Loucy (cell line): ENCODE data around the gene TPCN2.

ENCODE experiments used
- H2AFZ ChIP-seq: fragments of 200-600 bp; sonication (generic); 2 replicates; pipeline ENCODE4 v1.6.0; 2016; ENCODE audit warnings: antibody characterized with exemption, mild to moderate bottlenecking, low read length, moderate library complexity
- H3F3A ChIP-seq: fragments of 200-600 bp; 2 replicates; pipeline ENCODE4 v1.6.0; 2016; ENCODE audit warnings: antibody characterized with exemption, low read depth, mild to moderate bottlenecking
- H3K27me3 ChIP-seq: fragments of 200-600 bp; sonication (generic); 2 replicates; pipeline ENCODE4 v1.6.1; 2014; ENCODE audit warnings: low read length, mild to moderate bottlenecking; ENCODE audit not compliant: insufficient read depth, poor library complexity, severe bottlenecking
- H3K36me3 ChIP-seq: fragments of 200-600 bp; sonication (generic); 2 replicates; pipeline ENCODE4 v1.6.1; 2016; ENCODE audit warnings: low read length; ENCODE audit not compliant: insufficient read depth
- H3K4me1 ChIP-seq: fragments of 200-600 bp; sonication (generic); 2 replicates; pipeline ENCODE4 v1.5.1; 2014; ENCODE audit warnings: low read length, mild to moderate bottlenecking; ENCODE audit not compliant: insufficient read depth, poor library complexity, severe bottlenecking
- H3K4me2 ChIP-seq: fragments of 200-600 bp; sonication (generic); 2 replicates; pipeline ENCODE4 v1.6.0; 2014; ENCODE audit warnings: antibody characterized with exemption, low read length, low read depth, mild to moderate bottlenecking; ENCODE audit not compliant: poor library complexity, severe bottlenecking
- H3K4me3 ChIP-seq: fragments of 200-600 bp; sonication (generic); 2 replicates; pipeline ENCODE4 v1.5.1; 2014; ENCODE audit warnings: low read length, mild to moderate bottlenecking, mixed read lengths; ENCODE audit not compliant: poor library complexity, severe bottlenecking
- H3K79me2 ChIP-seq: fragments of 200-600 bp; sonication (generic); 2 replicates; pipeline ENCODE4 v1.6.1; 2014; ENCODE audit warnings: low read length; ENCODE audit not compliant: insufficient read depth
- H3K9ac ChIP-seq: fragments of 200-600 bp; sonication (generic); 2 replicates; pipeline ENCODE4 v1.6.0; 2014; ENCODE audit warnings: mild to moderate bottlenecking, low read depth, low read length, moderate library complexity; ENCODE audit not compliant: poor library complexity, severe bottlenecking
- H3K9me2 ChIP-seq: fragments of 200-600 bp; sonication (generic); replicated peaks from 2 replicates; pipeline ENCODE4 v1.6.1; 2016; ENCODE audit warnings: low read depth, low read length, mixed read lengths
- H3K9me3 ChIP-seq: fragments of 200-600 bp; sonication (generic); 2 replicates; pipeline ENCODE4 v1.6.1; 2014; ENCODE audit warnings: mild to moderate bottlenecking, antibody characterized with exemption, low read length, low read depth; ENCODE audit not compliant: insufficient read depth
- H4K20me1 ChIP-seq: fragments of 200-600 bp; sonication (generic); 2 replicates; pipeline ENCODE4 v1.6.0; 2014; ENCODE audit warnings: antibody characterized with exemption, low read length, mild to moderate bottlenecking; ENCODE audit not compliant: insufficient read depth, poor library complexity, severe bottlenecking
- EZH2phosphoT487 ChIP-seq: fragments of 200-600 bp; IDR thresholded peaks from 2 replicates; pipeline ENCODE4 v1.6.1; 2018; ENCODE audit warnings: antibody characterized with exemption, mild to moderate bottlenecking, moderate library complexity, borderline replicate concordance
- TF ChIP-seq, protein P1 (sequence below): fragments of 200-600 bp; sonication (generic); conservative IDR thresholded peaks from 2 replicates; pipeline ENCODE4 v1.5.1; 2014; ENCODE audit warnings: mild to moderate bottlenecking, antibody characterized with exemption, low read length

Gene TPCN2

DNA sequence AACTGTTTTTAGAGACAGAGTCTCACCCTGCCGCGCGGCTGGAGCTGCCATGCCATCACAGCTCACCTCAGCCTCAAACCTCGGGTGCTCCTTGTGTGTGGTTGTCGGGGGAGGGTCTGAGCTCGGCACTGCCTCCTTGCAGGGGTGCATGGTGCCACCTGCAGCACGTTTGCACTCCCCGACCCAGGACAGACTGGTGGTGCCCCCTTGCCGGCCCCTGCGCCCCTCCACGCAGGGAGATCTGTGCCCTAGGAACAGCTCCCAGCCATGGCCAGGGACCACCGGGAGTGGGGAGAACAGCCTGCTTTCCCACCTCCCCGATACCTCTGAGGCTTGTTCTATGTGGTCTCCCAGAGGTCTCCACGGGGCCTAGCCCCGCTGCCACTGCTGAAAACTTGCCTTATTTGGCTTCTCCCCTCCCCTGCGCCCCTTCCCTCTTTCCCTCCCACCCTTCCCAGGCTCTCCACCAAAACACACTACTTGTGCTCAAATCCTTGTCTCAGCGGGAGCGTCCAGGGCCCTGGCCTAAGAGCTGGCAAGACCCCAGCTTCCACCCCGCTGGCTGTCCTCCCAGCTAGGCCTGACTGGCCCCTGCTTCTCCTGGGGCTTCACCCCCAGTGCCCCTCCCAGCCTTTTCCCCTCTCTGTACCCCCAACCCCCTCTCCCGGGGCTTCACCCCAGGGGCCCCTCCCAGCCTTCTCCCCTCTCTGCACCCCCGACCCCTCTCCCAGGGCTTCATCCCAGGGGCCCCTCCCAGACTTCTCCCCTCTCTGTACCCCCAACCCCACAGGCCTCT lies 13.4 kb upstream of the TPCN2 start:
- H3K36me3 ChIP-seq, result no peaks in the 10 kb centered on the region
- no peaks in the 10 kb centered on the region for H4K20me1 ChIP-seq
- no peaks in the 10 kb centered on the region for H3K79me2 ChIP-seq
- H3K4me2 ChIP-seq, result no peak overlapping the region
- no peak for TF ChIP-seq EZH2phosphoT487
- TF ChIP-seq, protein P1, sequence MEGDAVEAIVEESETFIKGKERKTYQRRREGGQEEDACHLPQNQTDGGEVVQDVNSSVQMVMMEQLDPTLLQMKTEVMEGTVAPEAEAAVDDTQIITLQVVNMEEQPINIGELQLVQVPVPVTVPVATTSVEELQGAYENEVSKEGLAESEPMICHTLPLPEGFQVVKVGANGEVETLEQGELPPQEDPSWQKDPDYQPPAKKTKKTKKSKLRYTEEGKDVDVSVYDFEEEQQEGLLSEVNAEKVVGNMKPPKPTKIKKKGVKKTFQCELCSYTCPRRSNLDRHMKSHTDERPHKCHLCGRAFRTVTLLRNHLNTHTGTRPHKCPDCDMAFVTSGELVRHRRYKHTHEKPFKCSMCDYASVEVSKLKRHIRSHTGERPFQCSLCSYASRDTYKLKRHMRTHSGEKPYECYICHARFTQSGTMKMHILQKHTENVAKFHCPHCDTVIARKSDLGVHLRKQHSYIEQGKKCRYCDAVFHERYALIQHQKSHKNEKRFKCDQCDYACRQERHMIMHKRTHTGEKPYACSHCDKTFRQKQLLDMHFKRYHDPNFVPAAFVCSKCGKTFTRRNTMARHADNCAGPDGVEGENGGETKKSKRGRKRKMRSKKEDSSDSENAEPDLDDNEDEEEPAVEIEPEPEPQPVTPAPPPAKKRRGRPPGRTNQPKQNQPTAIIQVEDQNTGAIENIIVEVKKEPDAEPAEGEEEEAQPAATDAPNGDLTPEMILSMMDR, result no peak
- no peaks in the 10 kb centered on the region for H3K9me3 ChIP-seq
- H3F3A ChIP-seq, result no peaks in the 10 kb centered on the region
- H2AFZ ChIP-seq, result no peak overlapping the region
- no peak overlapping the region for H3K9ac ChIP-seq
- H3K4me3 ChIP-seq, result no peak overlapping the region
- no peaks in the 10 kb centered on the region for H3K27me3 ChIP-seq
- no peaks in the 10 kb centered on the region for H3K9me2 ChIP-seq
- no peaks in the 10 kb centered on the region for H3K4me1 ChIP-seq

DNA sequence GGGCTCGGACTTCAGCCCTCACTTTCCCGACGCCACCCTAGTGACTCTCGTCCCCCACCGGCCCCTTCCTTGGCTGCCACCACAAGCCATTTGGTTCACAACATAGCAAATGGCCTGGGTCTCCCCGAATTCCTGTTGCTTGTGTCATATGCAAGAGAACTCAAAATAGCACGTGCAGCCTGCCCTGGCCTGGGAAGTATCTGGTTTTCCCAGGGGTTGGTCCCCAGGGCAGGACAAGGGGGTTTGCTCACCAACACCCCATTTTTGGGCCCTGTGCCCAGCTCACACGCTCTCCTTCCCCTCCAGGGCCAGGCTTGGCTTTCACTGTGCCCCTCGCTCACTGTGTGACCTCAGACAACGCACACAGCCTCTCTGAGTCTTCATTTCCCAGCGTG lies 12.8 kb upstream of the TPCN2 start:
- Histone ChIP-seq H3K36me3 (no peaks in the 10 kb centered on the region), H3K9me2 (no peaks in the 10 kb centered on the region), H3K9ac (no peak overlapping the region), H2AFZ (no peak overlapping the region), H3K4me2 (no peak overlapping the region), H3K4me3 (no peak overlapping the region), H3K27me3 (no peaks in the 10 kb centered on the region), H3K9me3 (no peaks in the 10 kb centered on the region), H3F3A (no peaks in the 10 kb centered on the region), H3K79me2 (no peaks in the 10 kb centered on the region), H3K4me1 (no peaks in the 10 kb centered on the region), H4K20me1 (no peaks in the 10 kb centered on the region)
- no peak for TF ChIP-seq EZH2phosphoT487
- TF ChIP-seq, protein P1, result no peak

- no peak overlapping the region for H2AFZ ChIP-seq
- no peaks in the 10 kb centered on the region for H3K36me3 ChIP-seq
- H3K79me2 ChIP-seq, result no peaks in the 10 kb centered on the region
- no peak overlapping the region for H3K4me2 ChIP-seq
- no peaks in the 10 kb centered on the region for H3K9me3 ChIP-seq
- no peak overlapping the region for H3K4me3 ChIP-seq
- H3K9me2 ChIP-seq, result no peaks in the 10 kb centered on the region
- TF ChIP-seq, protein P1, result no peak
- no peak for TF ChIP-seq EZH2phosphoT487
- no peaks in the 10 kb centered on the region for H4K20me1 ChIP-seq
- H3F3A ChIP-seq, result no peaks in the 10 kb centered on the region
- H3K9ac ChIP-seq, result no peak overlapping the region
- H3K4me1 ChIP-seq, result no peaks in the 10 kb centered on the region
- H3K27me3 ChIP-seq, result no peaks in the 10 kb centered on the region
Observed at GRCh38 chr11:69037074-69037473, 11.7 kb upstream of the TPCN2 start.
